Measurements from ENCODE around the gene CTTN. TPM values are rescaled to one million over a fixed set of nuclear protein-coding genes. Genes with fewer than 3 reads are reported as not detected.
"Not testable (repeated sequence)": the region's sequence is repeated elsewhere in the genome, so short reads cannot be mapped to it uniquely, and the experiment has no call there.

The CTTN gene
- total RNA-seq, 1 donor from 2014 or later: 33.4 TPM

DNA sequence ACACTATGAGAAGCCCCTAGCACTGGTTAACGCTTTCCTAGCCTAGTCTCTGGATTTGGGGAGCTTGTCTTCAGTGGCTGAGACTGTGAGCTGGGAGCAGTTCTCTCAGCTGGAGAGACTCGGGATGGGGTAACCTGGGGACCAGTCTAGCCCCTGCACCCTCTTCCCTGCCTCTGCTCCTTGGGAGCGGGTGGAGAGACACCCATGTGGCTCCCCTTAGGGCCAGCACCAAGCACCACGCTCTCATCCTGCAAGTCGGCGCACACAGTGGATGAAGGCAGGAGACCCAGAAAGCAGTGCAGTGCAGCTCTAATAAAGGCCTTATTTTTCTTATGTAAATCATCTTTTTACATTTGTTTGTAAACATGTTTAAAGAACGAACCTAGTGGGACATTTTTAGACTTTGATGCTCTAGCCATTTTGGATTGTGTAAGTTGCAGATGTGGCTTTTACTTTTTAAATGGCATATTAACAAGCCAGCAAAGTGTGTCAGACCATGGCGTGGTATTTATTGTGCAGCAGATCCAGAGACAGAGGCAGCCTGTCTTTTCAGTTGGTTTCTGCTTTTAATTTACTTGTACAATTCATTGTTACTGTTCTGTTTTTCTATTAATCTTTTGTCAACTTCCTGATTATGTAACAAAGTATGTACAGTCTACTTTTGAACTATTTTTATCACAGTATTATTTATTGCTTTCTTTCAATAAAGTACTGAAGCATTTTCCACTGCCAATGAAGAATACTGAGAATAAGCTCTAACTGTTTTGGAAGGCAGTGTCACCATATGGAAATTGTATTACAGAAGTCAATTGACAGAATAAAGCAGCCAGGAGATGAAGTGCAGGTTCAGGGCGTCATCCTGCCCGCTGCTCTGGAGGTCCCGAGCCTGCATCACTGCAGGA lies 14.4 kb upstream of the CTTN start:
- Mint-ChIP-seq H3K36me3 (ENCODE audit: low read depth) (peaks cover 18% of the 10 kb centered on the region), H3K27ac (no peak overlapping the region), H3K4me1 (ENCODE audit: low read depth) (no peaks in the 10 kb centered on the region), H3K27me3 (ENCODE audit: low read depth) (no peaks in the 10 kb centered on the region), H3K9me3 (no peaks in the 10 kb centered on the region), H3K4me3 (ENCODE audit: low read depth) (no peak overlapping the region)
- DNase-seq (ENCODE audit: low spot score): no peak
- intact Hi-C loops (cut with micrococcal nuclease): no loop called here

DNA sequence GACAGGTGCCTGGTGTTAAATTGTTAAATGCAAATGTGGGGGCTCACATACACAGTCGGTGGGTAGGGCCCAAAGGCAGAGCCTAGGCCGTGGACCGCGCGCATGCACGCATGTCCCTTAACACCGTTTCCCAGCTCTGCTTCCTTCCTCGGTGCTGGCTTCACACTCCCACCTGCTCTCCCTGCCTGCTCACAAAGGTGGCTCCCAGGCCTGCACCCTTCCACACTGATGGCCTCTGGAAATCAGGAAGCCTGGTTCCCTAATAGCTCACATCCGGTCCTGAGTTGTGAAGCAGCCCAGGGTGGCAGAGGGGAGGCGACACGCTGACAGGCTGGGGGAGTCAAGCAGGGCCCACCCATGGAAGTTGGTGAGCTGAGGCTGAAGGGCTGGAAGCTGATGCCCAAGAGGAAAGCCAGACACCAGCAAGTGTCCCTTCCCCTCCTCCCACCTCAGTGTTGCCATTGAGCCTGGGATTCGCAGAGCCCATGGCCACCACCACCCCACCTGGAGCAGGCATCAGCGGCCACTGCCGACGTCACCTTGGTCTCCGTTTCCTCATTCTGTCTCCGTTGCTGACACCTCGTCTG lies 13.7 kb upstream of the CTTN start:
- Mint-ChIP-seq H3K4me1 (ENCODE audit: low read depth) (no peaks in the 10 kb centered on the region), H3K4me3 (ENCODE audit: low read depth) (no peak overlapping the region), H3K27ac (no peak overlapping the region), H3K9me3 (no peaks in the 10 kb centered on the region), H3K27me3 (ENCODE audit: low read depth) (no peaks in the 10 kb centered on the region), H3K36me3 (ENCODE audit: low read depth) (peaks cover 18% of the 10 kb centered on the region)
- intact Hi-C loops (cut with micrococcal nuclease): no loop called here
- no peak for DNase-seq (ENCODE audit: low spot score)

DNA sequence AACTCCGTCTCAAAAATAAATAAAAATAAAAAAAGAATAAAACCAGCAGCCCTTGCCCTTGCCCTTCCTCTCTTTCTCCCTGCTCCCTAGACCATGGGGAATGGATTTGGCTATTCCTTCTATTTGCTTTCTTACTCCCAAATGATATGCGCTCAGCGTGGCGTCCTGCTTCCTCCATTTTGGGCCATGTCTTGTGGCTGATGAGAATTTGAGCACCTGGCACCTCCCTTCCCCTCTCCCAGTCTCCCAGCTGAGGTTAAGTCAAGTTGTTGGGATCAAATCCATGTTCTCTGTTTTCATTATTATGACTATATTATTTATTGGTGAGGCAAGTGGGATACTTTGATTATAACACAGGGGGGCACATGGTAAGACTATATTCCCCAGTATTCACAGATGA lies 10.8 kb upstream of the CTTN start:
- Mint-ChIP-seq H3K4me1 (ENCODE audit: low read depth) (no peaks in the 10 kb centered on the region), H3K36me3 (ENCODE audit: low read depth) (peaks cover 10% of the 10 kb centered on the region), H3K27me3 (ENCODE audit: low read depth) (peaks cover 2% of the 10 kb centered on the region), H3K9me3 (no peaks in the 10 kb centered on the region), H3K27ac (no peak overlapping the region), H3K4me3 (ENCODE audit: low read depth) (no peak overlapping the region)
- no peak for DNase-seq (ENCODE audit: low spot score)
- intact Hi-C loops (cut with micrococcal nuclease): no loop called here

DNA sequence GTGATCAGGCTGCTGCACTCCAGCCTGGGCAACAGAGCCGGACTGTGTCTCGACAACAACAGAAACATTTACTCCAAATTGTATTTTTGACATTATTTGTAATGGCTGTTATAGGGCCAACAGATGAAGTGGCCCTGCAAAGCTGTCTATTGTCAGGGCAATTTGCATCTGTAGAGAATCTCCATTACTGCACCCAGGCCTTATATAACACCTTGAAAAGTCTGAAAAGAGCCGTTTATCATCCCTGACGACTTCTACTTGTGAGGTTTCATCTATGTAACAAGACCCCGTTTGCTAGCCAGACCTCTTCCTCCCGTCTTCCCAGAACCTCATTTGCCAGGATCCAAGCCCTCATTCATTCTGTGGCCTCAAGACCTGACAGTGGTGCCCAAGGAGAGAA lies 9.1 kb upstream of the CTTN start:
- Mint-ChIP-seq H3K36me3 (ENCODE audit: low read depth) (peaks cover 10% of the 10 kb centered on the region), H3K9me3 (no peaks in the 10 kb centered on the region), H3K27me3 (ENCODE audit: low read depth) (peaks cover 7% of the 10 kb centered on the region), H3K4me1 (ENCODE audit: low read depth) (no peaks in the 10 kb centered on the region), H3K27ac (no peak overlapping the region), H3K4me3 (ENCODE audit: low read depth) (no peak overlapping the region)
- no peak for DNase-seq (ENCODE audit: low spot score)
- intact Hi-C loops (cut with micrococcal nuclease): no loop called here

DNA sequence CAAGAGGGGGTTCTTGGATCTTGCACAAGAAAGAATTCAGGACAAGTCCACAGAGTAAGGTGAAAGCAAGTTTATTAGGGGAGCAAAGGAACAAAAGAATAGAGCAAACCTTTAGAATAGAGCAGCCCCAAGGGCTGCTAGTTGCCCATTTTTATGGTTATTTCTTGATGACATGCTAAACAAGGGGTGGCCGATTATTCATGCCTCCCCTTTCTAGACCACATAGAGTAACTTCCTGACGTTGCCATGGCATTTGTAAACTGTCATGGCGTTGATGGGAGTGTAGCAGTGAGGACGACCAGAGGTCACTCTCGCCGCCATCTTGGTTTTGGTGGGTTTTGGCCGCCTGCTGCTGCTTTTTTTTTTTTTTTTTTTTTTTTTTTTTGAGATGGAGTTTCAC lies 7.4 kb upstream of the CTTN start:
- not testable (repeated sequence) for H3K27ac Mint-ChIP-seq; H3K4me1 Mint-ChIP-seq (ENCODE audit: low read depth); H3K27me3 Mint-ChIP-seq (ENCODE audit: low read depth); H3K36me3 Mint-ChIP-seq (ENCODE audit: low read depth); H3K4me3 Mint-ChIP-seq (ENCODE audit: low read depth); H3K9me3 Mint-ChIP-seq; DNase-seq (ENCODE audit: low spot score)
- intact Hi-C loops (cut with micrococcal nuclease): loop anchor here (10.0 kb wide), 1 partner anchor 186 kb away; the partner anchor contains the start of gene FADD

DNA sequence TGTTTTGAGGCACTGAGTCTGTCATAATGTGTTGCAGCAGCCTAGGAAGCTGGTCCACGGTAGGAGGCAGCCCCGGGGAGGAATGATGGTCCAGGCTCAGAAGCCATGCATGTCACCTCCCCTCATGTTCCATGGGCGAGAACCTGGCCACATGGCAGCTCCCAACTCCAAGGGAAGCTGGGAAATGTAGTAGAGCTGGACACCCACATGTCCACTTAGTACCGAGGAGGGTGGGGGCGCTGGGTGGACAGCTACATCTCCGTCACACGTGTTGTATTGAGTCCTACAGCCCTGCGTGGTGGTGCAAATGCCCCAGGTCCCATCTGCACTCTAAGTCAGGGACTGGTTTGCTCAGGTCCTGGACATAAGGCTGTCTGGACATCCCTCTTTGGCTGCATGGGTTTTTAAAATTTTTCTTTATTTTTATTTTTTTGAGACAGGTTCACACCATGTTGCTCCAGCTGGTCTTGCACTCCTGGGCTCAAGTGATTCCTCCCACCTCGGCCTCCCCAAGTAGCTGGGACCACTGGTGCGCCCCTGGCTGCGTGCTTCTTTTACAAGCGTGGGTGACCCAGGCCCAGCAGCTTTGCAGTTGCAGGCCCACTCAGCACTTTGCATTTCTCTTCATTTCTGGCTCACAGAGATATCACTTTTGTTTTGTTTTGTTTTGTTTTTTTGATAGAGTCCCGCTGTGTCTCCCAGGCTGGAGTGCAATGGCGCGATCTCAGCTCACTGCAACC lies 3.9 kb upstream of the CTTN start:
- Mint-ChIP-seq H3K27ac (no peak overlapping the region), H3K4me3 (ENCODE audit: low read depth) (no peak overlapping the region), H3K9me3 (no peaks in the 10 kb centered on the region), H3K4me1 (ENCODE audit: low read depth) (peaks cover 14% of the 10 kb centered on the region), H3K27me3 (ENCODE audit: low read depth) (peaks cover 26% of the 10 kb centered on the region), H3K36me3 (ENCODE audit: low read depth) (peaks cover 7% of the 10 kb centered on the region)
- DNase-seq (ENCODE audit: low spot score): no peak
- intact Hi-C loops (cut with micrococcal nuclease): loop anchor here (10.0 kb wide), 1 partner anchor 190 kb away; the partner anchor contains the start of gene FADD

DNA sequence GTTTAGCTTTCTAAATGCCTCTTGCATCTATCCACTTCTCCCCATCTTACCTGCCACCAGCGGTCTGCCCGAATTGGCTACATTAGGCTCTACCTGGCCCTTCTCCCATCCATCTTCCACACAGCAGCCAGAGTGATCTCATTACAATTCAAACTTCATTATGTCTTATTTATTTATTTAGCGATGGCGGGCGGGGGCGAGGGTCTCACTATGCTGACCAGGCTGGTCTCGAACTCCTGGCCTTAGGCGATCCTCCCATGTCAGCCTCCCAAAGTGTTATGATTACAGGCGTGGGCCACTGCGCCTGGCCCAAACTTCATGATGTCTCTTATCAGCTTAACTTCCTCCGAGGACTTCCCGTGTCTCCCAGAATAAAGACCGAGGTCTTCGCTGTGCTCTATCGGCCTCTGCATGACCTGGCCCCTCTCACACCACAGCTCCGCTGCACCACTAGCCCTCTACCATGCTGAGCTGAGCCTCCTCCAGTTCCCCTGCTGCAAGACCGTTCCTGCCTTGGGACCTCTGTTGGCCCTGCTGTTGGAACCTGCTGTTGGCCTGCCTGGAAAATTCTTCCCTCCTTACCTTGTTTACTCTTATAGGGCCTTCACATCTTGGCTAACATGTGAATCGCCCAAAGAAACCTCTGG lies 870 bp upstream of the CTTN start:
- H3K4me1 Mint-ChIP-seq (ENCODE audit: low read depth): peaks cover 23% of the 10 kb centered on the region
- peak overlapping the region; percentile 54 for H3K27ac Mint-ChIP-seq
- H3K9me3 Mint-ChIP-seq: no peaks in the 10 kb centered on the region
- intact Hi-C loops (cut with micrococcal nuclease): loop anchor here (10.0 kb wide), 1 partner anchor 193 kb away; the partner anchor contains the start of gene FADD
- peaks cover 7% of the 10 kb centered on the region for H3K36me3 Mint-ChIP-seq (ENCODE audit: low read depth)
- DNase-seq (ENCODE audit: low spot score): no peak
- H3K4me3 Mint-ChIP-seq (ENCODE audit: low read depth): peak overlapping the region; percentile 83
- H3K27me3 Mint-ChIP-seq (ENCODE audit: low read depth): peaks cover 46% of the 10 kb centered on the region

DNA sequence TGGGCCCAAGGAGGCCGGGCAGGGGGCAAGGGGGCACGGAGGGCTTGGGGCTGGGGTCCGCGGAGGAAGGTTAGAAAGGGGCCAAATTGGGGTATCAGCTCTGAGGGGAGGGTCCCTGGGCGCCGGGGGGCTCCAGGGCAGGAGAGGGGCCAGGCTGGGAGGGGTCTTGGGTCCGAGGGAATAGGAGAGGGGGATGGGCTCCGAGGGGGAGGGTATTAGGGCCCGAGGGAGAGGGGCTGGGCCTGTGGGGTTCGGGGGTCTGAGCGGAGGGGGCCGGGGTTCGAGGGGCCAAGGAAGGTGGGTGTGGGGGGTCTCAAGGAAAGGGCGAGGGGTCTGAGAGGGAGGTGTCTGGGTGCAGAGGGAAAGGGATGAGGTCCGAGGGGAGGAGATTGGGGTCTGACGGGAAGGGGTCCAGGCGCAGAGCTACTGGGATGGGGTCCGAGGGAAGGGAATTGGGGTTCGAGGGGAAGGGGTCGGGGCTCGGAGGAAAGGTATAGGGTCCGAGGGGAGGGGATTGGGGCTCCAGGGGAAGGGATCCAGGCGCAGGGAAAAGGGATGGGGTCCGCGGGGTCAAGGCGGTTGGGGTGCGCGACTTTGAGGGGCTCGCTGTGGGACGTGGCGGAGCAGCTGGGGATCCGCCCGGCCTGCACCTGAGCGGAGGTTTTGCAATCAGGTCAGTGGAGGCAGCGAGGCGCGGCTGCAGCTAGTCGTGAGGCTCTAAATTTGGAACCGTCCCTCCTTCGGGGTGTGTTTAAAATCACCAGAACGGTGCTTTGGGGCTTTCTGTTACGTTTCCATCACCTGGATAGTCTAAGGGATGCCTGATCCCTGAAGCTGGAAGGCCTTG lies 728 bp downstream of the CTTN start:
- H3K9me3 Mint-ChIP-seq: no peaks in the 10 kb centered on the region
- peaks cover 7% of the 10 kb centered on the region for H3K36me3 Mint-ChIP-seq (ENCODE audit: low read depth)
- H3K4me3 Mint-ChIP-seq (ENCODE audit: low read depth): peak overlapping the region; percentile 77
- peaks cover 48% of the 10 kb centered on the region for H3K27me3 Mint-ChIP-seq (ENCODE audit: low read depth)
- H3K4me1 Mint-ChIP-seq (ENCODE audit: low read depth): peaks cover 28% of the 10 kb centered on the region
- DNase-seq (ENCODE audit: low spot score): no peak
- peak overlapping the region; percentile 28 for H3K27ac Mint-ChIP-seq
- intact Hi-C loops (cut with micrococcal nuclease): loop anchor here (1.0 to 10.0 kb wide), 2 partner anchors 34 to 194 kb away; partner anchors contain the start of gene FADD

DNA sequence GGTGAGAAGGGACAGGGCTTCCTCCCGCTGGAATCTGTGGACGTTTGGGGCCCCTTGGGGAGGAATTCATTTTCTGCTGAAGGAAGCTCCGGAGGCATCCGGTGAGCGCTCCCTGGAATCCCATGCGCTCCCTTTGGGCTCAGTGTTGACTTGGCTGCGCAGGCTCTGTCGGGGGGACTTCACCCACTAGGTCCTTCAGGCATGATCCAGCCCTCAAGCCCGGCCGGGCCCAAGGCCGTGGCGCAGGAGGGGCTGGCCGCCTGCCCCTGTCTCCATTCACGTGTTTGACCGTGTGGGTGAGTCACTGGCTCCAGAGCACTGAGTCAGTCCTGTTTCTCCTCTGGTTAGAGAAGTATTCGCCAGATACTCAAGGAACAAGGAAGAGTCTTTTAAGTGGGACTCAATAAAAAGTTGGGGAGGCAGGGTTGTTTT lies 1.4 kb downstream of the CTTN start:
- peaks cover 28% of the 10 kb centered on the region for H3K4me1 Mint-ChIP-seq (ENCODE audit: low read depth)
- no peaks in the 10 kb centered on the region for H3K9me3 Mint-ChIP-seq
- H3K4me3 Mint-ChIP-seq (ENCODE audit: low read depth): peak overlapping the region; percentile 77
- DNase-seq (ENCODE audit: low spot score): no peak
- H3K36me3 Mint-ChIP-seq (ENCODE audit: low read depth): peaks cover 7% of the 10 kb centered on the region
- peaks cover 50% of the 10 kb centered on the region for H3K27me3 Mint-ChIP-seq (ENCODE audit: low read depth)
- H3K27ac Mint-ChIP-seq: no peak overlapping the region
- intact Hi-C loops (cut with micrococcal nuclease): loop anchor here (10.0 kb wide), 1 partner anchor 195 kb away; the partner anchor contains the start of gene FADD

DNA sequence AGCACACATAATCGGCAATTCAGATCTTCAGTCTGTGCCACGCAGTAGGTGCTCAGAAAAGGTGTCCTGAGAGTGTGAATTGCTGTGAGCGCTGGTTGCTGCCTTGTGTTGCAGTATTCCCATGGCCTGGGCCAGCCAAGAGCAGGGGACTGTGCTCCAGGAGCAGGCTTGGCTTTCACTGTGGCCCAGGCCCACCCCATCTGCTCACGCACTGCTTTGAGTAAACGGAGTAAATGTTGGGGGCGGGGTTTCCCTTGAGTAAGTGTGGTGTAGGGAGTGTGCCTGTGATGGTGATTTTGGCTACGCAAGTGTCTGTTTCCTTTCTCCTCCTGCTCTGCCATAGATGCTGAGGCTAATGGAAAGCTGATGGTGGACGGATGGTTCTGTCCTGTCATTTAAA lies 2.3 kb downstream of the CTTN start:
- DNase-seq (ENCODE audit: low spot score): no peak
- Mint-ChIP-seq H3K4me1 (ENCODE audit: low read depth) (peaks cover 28% of the 10 kb centered on the region), H3K4me3 (ENCODE audit: low read depth) (no peak overlapping the region), H3K27ac (no peak overlapping the region), H3K9me3 (no peaks in the 10 kb centered on the region), H3K36me3 (ENCODE audit: low read depth) (peaks cover 7% of the 10 kb centered on the region), H3K27me3 (ENCODE audit: low read depth) (peaks cover 53% of the 10 kb centered on the region)
- intact Hi-C loops (cut with micrococcal nuclease): no loop called here

DNA sequence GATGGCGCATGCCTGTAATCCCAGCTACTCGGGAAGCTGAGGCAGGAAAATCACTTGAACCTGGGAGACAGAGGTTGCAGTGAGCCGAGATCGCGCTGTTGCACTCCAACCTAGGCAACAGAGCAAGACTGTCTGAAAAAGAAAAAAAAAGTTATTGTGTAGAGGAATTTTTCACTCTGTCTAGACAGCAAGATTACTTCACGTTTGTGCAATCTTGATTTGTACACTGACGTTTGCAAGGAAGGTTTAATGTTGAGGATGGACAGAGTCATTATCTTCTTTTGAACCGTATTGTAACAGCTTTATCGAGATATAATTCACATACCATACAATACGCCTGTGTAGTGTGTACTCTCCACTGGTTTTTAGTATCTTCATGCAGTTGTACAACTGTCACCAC lies 3.7 kb downstream of the CTTN start:
- intact Hi-C loops (cut with micrococcal nuclease): no loop called here
- Mint-ChIP-seq H3K27me3 (ENCODE audit: low read depth) (peaks cover 49% of the 10 kb centered on the region), H3K9me3 (no peaks in the 10 kb centered on the region), H3K27ac (no peak overlapping the region), H3K36me3 (ENCODE audit: low read depth) (peaks cover 7% of the 10 kb centered on the region), H3K4me3 (ENCODE audit: low read depth) (no peak overlapping the region), H3K4me1 (ENCODE audit: low read depth) (peaks cover 28% of the 10 kb centered on the region)
- no peak for DNase-seq (ENCODE audit: low spot score)

DNA sequence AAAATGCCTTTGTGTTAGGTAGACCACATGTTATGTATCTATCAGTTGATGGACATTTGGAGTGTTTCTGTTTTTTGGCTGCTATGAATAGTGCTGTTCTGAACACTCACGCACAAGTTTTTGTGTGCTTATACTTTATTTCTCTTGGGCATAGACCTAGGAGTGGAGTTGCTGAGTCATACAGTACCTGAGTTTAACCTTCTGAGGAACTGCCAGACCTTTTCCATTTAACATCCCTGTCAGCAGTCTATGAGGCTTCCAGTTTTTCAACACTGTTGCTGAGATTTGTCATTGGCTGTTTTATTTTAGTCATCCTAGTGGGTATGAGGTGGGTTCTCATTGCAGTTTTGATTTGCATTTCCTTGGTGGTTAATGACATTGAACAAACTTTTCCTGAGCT lies 4.4 kb downstream of the CTTN start:
- Mint-ChIP-seq H3K36me3 (ENCODE audit: low read depth) (peaks cover 4% of the 10 kb centered on the region), H3K27me3 (ENCODE audit: low read depth) (peaks cover 46% of the 10 kb centered on the region), H3K27ac (no peak overlapping the region), H3K4me1 (ENCODE audit: low read depth) (peaks cover 21% of the 10 kb centered on the region), H3K9me3 (no peaks in the 10 kb centered on the region), H3K4me3 (ENCODE audit: low read depth) (no peak overlapping the region)
- intact Hi-C loops (cut with micrococcal nuclease): no loop called here
- no peak for DNase-seq (ENCODE audit: low spot score)

Data from activated T-helper 2 cell treated with anti-CD3 and anti-CD28 coated beads, Interferon-gamma antibody, Interleukin-2, Interleukin-4, amounts not matched to agents 10 μg/mL and 5 μg/mL and 100 μg/mL, durations not matched to agents 14 hours and 24 hours and 36 hours (primary cell).